ENCODE measurements around the gene ARPC5L.

- TF ChIP-seq POLR2A (IDR thresholded peaks at IDR 0.05; ENCODE audit: low read depth, low read length) (no peak), TAF1 (IDR thresholded peaks at IDR 0.05; ENCODE audit: low read depth, low read length) (no peak), SPI1 (IDR thresholded peaks at IDR 0.05; ENCODE audit: low read depth, low read length) (no peak), POLR2AphosphoS5 (IDR thresholded peaks at IDR 0.05; ENCODE audit: low read depth, low read length) (no peak), PAX5 (IDR thresholded peaks at IDR 0.05; ENCODE audit: insufficient read depth, low read length, severe bottlenecking) (no peak), POU2F2 (IDR thresholded peaks at IDR 0.05; ENCODE audit: low read depth, low read length) (no peak)
Observed at GRCh38 chr9:124870723-124871122, 8.8 kb downstream of the ARPC5L start.

Measured in GM12891 (cell line).